Mesenchymal stem cell (in vitro differentiated cells and primary cell): ENCODE measurements around the gene HTR2B.
"Not testable (repeated sequence)": the region's sequence is repeated elsewhere in the genome, so short reads cannot be mapped to it uniquely, and the experiment has no call there.

Experiments used
- DNase-seq: peaks from one replicate; pipeline ENCODE4 v3.0.0-alpha.2; 2013
- H2AFZ ChIP-seq: one replicate; pipeline ENCODE4 v1.6.1; 2013; ENCODE audit warnings: low read depth, mild to moderate bottlenecking, control low read depth, inconsistent platforms, low read length, moderate library complexity
- H2AK5ac ChIP-seq: 2 replicates; pipeline ENCODE4 v1.6.1; 2013; ENCODE audit warnings: low read length, moderate library complexity, mild to moderate bottlenecking, inconsistent platforms; ENCODE audit not compliant: severe bottlenecking
- H2BK120ac ChIP-seq: one replicate; pipeline ENCODE4 v1.6.1; 2013; ENCODE audit warnings: low read depth, mild to moderate bottlenecking, inconsistent platforms, low read length, moderate library complexity
- H2BK12ac ChIP-seq, 2 experiments: one replicate each; pipeline ENCODE4 v1.6.1; 2013; ENCODE audit warnings: inconsistent platforms in 2 of 2, low read length in 2 of 2, mild to moderate bottlenecking in 2 of 2, moderate library complexity in 2 of 2, control low read depth in 1 of 2
- H2BK15ac ChIP-seq: one replicate; pipeline ENCODE4 v1.6.1; 2013; ENCODE audit warnings: mild to moderate bottlenecking, low read depth, inconsistent platforms; ENCODE audit not compliant: poor library complexity, severe bottlenecking
- H2BK5ac ChIP-seq: 2 replicates; pipeline ENCODE4 v1.6.1; 2013; ENCODE audit warnings: low read depth, mild to moderate bottlenecking, low read length, control low read depth, inconsistent platforms; ENCODE audit not compliant: poor library complexity, severe bottlenecking
- H3K14ac ChIP-seq, 2 experiments: one replicate each; pipeline ENCODE4 v1.6.1; 2013; ENCODE audit warnings: inconsistent platforms in 2 of 2, low read length in 2 of 2, control low read depth in 1 of 2, mild to moderate bottlenecking in 1 of 2, moderate library complexity in 1 of 2
- H3K18ac ChIP-seq, 2 experiments: one replicate each; pipeline ENCODE4 v1.6.1; 2013; ENCODE audit warnings: inconsistent platforms in 2 of 2, low read length in 2 of 2, control low read depth in 1 of 2, low read depth in 1 of 2, mild to moderate bottlenecking in 1 of 2
- H3K23ac ChIP-seq, 2 experiments: one replicate each; pipeline ENCODE4 v1.6.1; 2013; ENCODE audit warnings: inconsistent platforms in 2 of 2, low read length in 2 of 2, mild to moderate bottlenecking in 2 of 2, moderate library complexity in 2 of 2, control low read depth in 1 of 2
- H3K27ac ChIP-seq: 2 replicates; pipeline ENCODE4 v1.5.1; 2013; ENCODE audit warnings: mild to moderate bottlenecking, moderate library complexity, low read length, control low read depth, inconsistent platforms; ENCODE audit not compliant: poor library complexity, severe bottlenecking
- H3K27me3 ChIP-seq, 2 experiments: 2 replicates each; pipeline versions ENCODE4 v1.6.1 to v1.7.0; 2013; ENCODE audit warnings: low read length in 2 of 2, mild to moderate bottlenecking in 2 of 2, moderate library complexity in 2 of 2, control low read depth in 1 of 2, inconsistent platforms in 1 of 2; ENCODE audit not compliant: control insufficient read depth in 1 of 2, insufficient read depth in 1 of 2
- H3K36me3 ChIP-seq, 2 experiments: 2 replicates each; pipeline versions ENCODE4 v1.6.1 to v1.7.0; 2013; ENCODE audit warnings: low read length in 2 of 2, control low read depth in 1 of 2, inconsistent platforms in 1 of 2, low read depth in 1 of 2, mild to moderate bottlenecking in 1 of 2; ENCODE audit not compliant: insufficient read depth in 2 of 2, control insufficient read depth in 1 of 2
- H3K4ac ChIP-seq, 2 experiments: one replicate each; pipeline ENCODE4 v1.6.1; 2013; ENCODE audit warnings: inconsistent platforms in 2 of 2, low read length in 2 of 2, mild to moderate bottlenecking in 2 of 2, moderate library complexity in 2 of 2, control low read depth in 1 of 2, low read depth in 1 of 2
- H3K4me1 ChIP-seq: 2 replicates; pipeline ENCODE4 v1.6.1; 2013; ENCODE audit warnings: low read depth, low read length, control low read depth; ENCODE audit not compliant: control insufficient read depth, insufficient read depth
- H3K4me2 ChIP-seq: 2 replicates; pipeline ENCODE4 v1.6.1; 2013; ENCODE audit warnings: low read length, mild to moderate bottlenecking, inconsistent platforms; ENCODE audit not compliant: poor library complexity, severe bottlenecking
- H3K4me3 ChIP-seq, 2 experiments: 2 replicates each; pipeline versions ENCODE4 v1.5.1 to v1.7.0; 2013; ENCODE audit warnings: low read length in 2 of 2, mild to moderate bottlenecking in 2 of 2, control low read depth in 1 of 2, low read depth in 1 of 2; ENCODE audit not compliant: insufficient read depth in 1 of 2
- H3K79me1 ChIP-seq: replicated peaks from 2 replicates; pipeline ENCODE4 v1.6.1; 2013; ENCODE audit warnings: mild to moderate bottlenecking, control low read depth, low read length, inconsistent platforms; ENCODE audit not compliant: poor library complexity, severe bottlenecking
- H3K9ac ChIP-seq: 2 replicates; pipeline ENCODE4 v1.7.0; 2013; ENCODE audit warnings: mild to moderate bottlenecking, low read length, moderate library complexity
- H3K9me3 ChIP-seq: 2 replicates; pipeline ENCODE4 v1.7.0; 2013; ENCODE audit warnings: mild to moderate bottlenecking, low read length; ENCODE audit not compliant: control insufficient read depth
- H4K8ac ChIP-seq: one replicate; pipeline ENCODE4 v1.6.1; 2013; ENCODE audit warnings: inconsistent platforms, mild to moderate bottlenecking, low read length, moderate library complexity
- H4K91ac ChIP-seq: one replicate; pipeline ENCODE4 v1.6.1; 2013; ENCODE audit warnings: mild to moderate bottlenecking, low read length, inconsistent platforms
- WGBS: methylation state at CpG from one replicate; pipeline ENCODE4 v1.1.7; 2013; ENCODE audit warnings: mixed read lengths; 5-methylcytosine and 5-hydroxymethylcytosine counted together

The HTR2B gene

GRCh38 chr2:231084565-231084964 lies 40.3 kb downstream of the HTR2B start:
- no peak overlapping the region for H3K27ac ChIP-seq
- H3K4me1 ChIP-seq: no peaks in the 10 kb centered on the region
- no peak overlapping the region for H2BK5ac ChIP-seq
- peaks cover 41 to 97% of the 10 kb centered on the region in 2 experiments for H3K36me3 ChIP-seq
- no peaks in the 10 kb centered on the region for H3K9me3 ChIP-seq
- peaks cover 7% of the 10 kb centered on the region for H3K79me1 ChIP-seq
- DNase-seq: no peak
- H2AK5ac ChIP-seq: no peak overlapping the region
- no peak overlapping the region for H2AFZ ChIP-seq
- no peak overlapping the region for H2BK120ac ChIP-seq
- no peak overlapping the region for H3K4me2 ChIP-seq
- WGBS: no CpG with 5 or more reads among the region's 1 CpG
- no peak overlapping the region for H3K4me3 ChIP-seq
- no peak overlapping the region for H3K4ac ChIP-seq
- H3K27me3 ChIP-seq: no peaks in the 10 kb centered on the region
- H4K91ac ChIP-seq: no peak overlapping the region
- no peak overlapping the region for H3K23ac ChIP-seq
- no peak overlapping the region for H2BK12ac ChIP-seq
- H3K18ac ChIP-seq: no peak overlapping the region
- H2BK15ac ChIP-seq: no peak overlapping the region
- no peak overlapping the region for H4K8ac ChIP-seq
- H3K14ac ChIP-seq: no peak overlapping the region
- no peak overlapping the region for H3K9ac ChIP-seq

GRCh38 chr2:231069379-231070054 lies 55.3 kb downstream of the HTR2B start:
- Histone ChIP-seq H3K9me3 (no peaks in the 10 kb centered on the region), H4K8ac (no peak overlapping the region), H2AK5ac (no peak overlapping the region), H2BK5ac (no peak overlapping the region), H3K4me1 (no peaks in the 10 kb centered on the region), H3K4ac (no peak overlapping the region), H2AFZ (no peak overlapping the region), H3K27me3 (no peaks in the 10 kb centered on the region), H2BK120ac (no peak overlapping the region), H3K36me3 (peaks cover 10 to 94% of the 10 kb centered on the region in 2 experiments), H3K18ac (no peak overlapping the region), H3K4me2 (no peak overlapping the region), H3K79me1 (peaks cover 6% of the 10 kb centered on the region), H4K91ac (no peak overlapping the region), H2BK12ac (no peak overlapping the region), H3K4me3 (no peak overlapping the region), H3K14ac (no peak overlapping the region), H3K9ac (peak overlapping the region; percentile 30), H3K23ac (no peak overlapping the region), H3K27ac (no peak overlapping the region), H2BK15ac (no peak overlapping the region)
- no CpG with 5 or more reads among the region's 1 CpG for WGBS
- peak; percentile 77 for DNase-seq

- Histone ChIP-seq H3K27ac (no peak overlapping the region), H3K18ac (no peak overlapping the region), H3K79me1 (peaks cover 10% of the 10 kb centered on the region), H4K91ac (no peak overlapping the region), H3K14ac (no peak overlapping the region), H4K8ac (no peak overlapping the region), H3K9me3 (no peaks in the 10 kb centered on the region), H2BK120ac (no peak overlapping the region), H3K4me1 (no peaks in the 10 kb centered on the region), H3K23ac (no peak overlapping the region), H3K4ac (no peak overlapping the region), H2AK5ac (no peak overlapping the region), H3K4me2 (no peak overlapping the region), H2AFZ (no peak overlapping the region), H2BK12ac (no peak overlapping the region), H3K27me3 (no peaks in the 10 kb centered on the region), H3K36me3 (peaks cover 12 to 94% of the 10 kb centered on the region in 2 experiments), H2BK5ac (no peak overlapping the region), H2BK15ac (no peak overlapping the region), H3K4me3 (no peak overlapping the region), H3K9ac (peak overlapping the region; percentile 23)
- 66% methylated on average over 4 of the region's 5 CpGs for WGBS
- DNase-seq: peak; percentile 77
These were observed 56.2 kb downstream of the HTR2B start for GRCh38 chr2:231068525-231069222.

GRCh38 chr2:231067531-231067930 lies 57.3 kb downstream of the HTR2B start:
- H3K4ac ChIP-seq, H3K9me3 ChIP-seq, H2BK120ac ChIP-seq, H2BK12ac ChIP-seq, H3K4me3 ChIP-seq, H2BK5ac ChIP-seq, H3K27me3 ChIP-seq, H3K18ac ChIP-seq, DNase-seq, H3K4me1 ChIP-seq, H3K27ac ChIP-seq, H2AK5ac ChIP-seq, H3K23ac ChIP-seq, H4K8ac ChIP-seq, H3K9ac ChIP-seq, H2BK15ac ChIP-seq, H4K91ac ChIP-seq, H3K4me2 ChIP-seq, H2AFZ ChIP-seq, H3K14ac ChIP-seq: not testable (repeated sequence)
- H3K79me1 ChIP-seq: peaks cover 17% of the 10 kb centered on the region
- H3K36me3 ChIP-seq: peaks cover 13 to 95% of the 10 kb centered on the region in 2 experiments
- 98% methylated on average over 6 of the region's 8 CpGs for WGBS
